GM12878 (cell line): ENCODE data around the gene SPTBN2. TPM values are rescaled to one million over a fixed set of nuclear protein-coding genes. Genes with fewer than 3 reads are reported as not detected.

Experiments
- ATAC-seq: fragments of 200-7000 bp; cut with Tn5 transposase; 3 replicates; pipeline ENCODE4 v1.9.1; 2020; ENCODE audit warnings: mild to moderate bottlenecking, moderate library complexity
- Bru-seq: library from RNA; stranded (reverse); fragments of 400-500 nt; gene quantifications from one replicate; lab custom pipeline; 2021; lab: Mats Ljungman, UMichigan
- BruChase-seq, 2 experiments: library from RNA; stranded (reverse); fragments of 400-500 nt; gene quantifications; one replicate each; lab custom pipeline; 2021; lab: Mats Ljungman, UMichigan
- BruUV-seq: library from RNA; stranded (reverse); fragments of 400-500 nt; replicated peaks from 2 replicates; lab custom pipeline; 2021; lab: Mats Ljungman, UMichigan
- CTCF ChIA-PET: fragments of 300-600 bp; sonication (Branson Sonifier 250); formaldehyde crosslinking; extraction: SDS; loops from one replicate; lab custom pipeline; 2021; ENCODE audit warnings: inconsistent platforms; lab: Yijun Ruan, JAX
- POLR2A ChIA-PET: fragments of 350-600 bp; formaldehyde crosslinking; extraction: SDS; loops from one replicate; lab custom pipeline; 2021; ENCODE audit warnings: inconsistent platforms; lab: Charles Lee
- RAD21 ChIA-PET: fragments of 300-600 bp; sonication (Branson Sonifier 250); formaldehyde crosslinking; loops from one replicate; lab custom pipeline; 2023; ENCODE audit warnings: antibody characterized with exemption; ENCODE audit not compliant: unreplicated experiment; lab: Charles Lee
- SMC1A ChIA-PET: fragments of 300-600 bp; sonication (Branson Sonifier 250); formaldehyde crosslinking; loops from one replicate; lab custom pipeline; 2023; ENCODE audit not compliant: unreplicated experiment, uncharacterized antibody; lab: Charles Lee
- DNase-seq: peaks from one replicate; pipeline ENCODE4 v3.0.0-alpha.2; 2011; ENCODE audit warnings: low read depth, low spot score
- FAIRE-seq: peaks from 3 replicates; lab custom pipeline; 2011; peaks lifted over from hg19 to GRCh38; lab: Jason Lieb, UNC
- H2AFZ ChIP-seq: 2 replicates; pipeline ENCODE4 v1.6.0; 2011; ENCODE audit warnings: low read depth, low read length, control low read depth; ENCODE audit not compliant: control insufficient read depth
- H3K27ac ChIP-seq: 2 replicates; pipeline ENCODE4 v1.5.1; 2011; ENCODE audit warnings: control low read depth; ENCODE audit not compliant: control insufficient read depth, insufficient read depth
- H3K27me3 ChIP-seq, 2 experiments: replicated peaks in 1 of 2; 2 replicates each; pipeline versions ENCODE4 v1.6.0 to v1.6.1; 2011; ENCODE audit warnings: low read length in 1 of 2; ENCODE audit not compliant: control insufficient read depth in 2 of 2, insufficient read depth in 2 of 2
- H3K36me3 ChIP-seq, 2 experiments: 2 replicates each; pipeline ENCODE4 v1.5.1; 2011; ENCODE audit warnings: low read length in 1 of 2; ENCODE audit not compliant: control insufficient read depth in 2 of 2, insufficient read depth in 2 of 2
- H3K4me1 ChIP-seq: 2 replicates; pipeline ENCODE4 v1.6.1; 2011; ENCODE audit warnings: mild to moderate bottlenecking, low read length, moderate library complexity, mixed read lengths; ENCODE audit not compliant: control insufficient read depth, insufficient read depth
- H3K4me2 ChIP-seq: 2 replicates; pipeline ENCODE4 v1.6.0; 2011; ENCODE audit warnings: control low read depth; ENCODE audit not compliant: control insufficient read depth, insufficient read depth
- H3K4me3 ChIP-seq: fragments of 200-600 bp; sonication (generic); 2 replicates; pipeline ENCODE4 v1.5.1; 2016
- H3K79me2 ChIP-seq: 2 replicates; pipeline ENCODE4 v1.6.0; 2011; ENCODE audit warnings: low read length; ENCODE audit not compliant: control insufficient read depth, insufficient read depth
- H3K9ac ChIP-seq: 2 replicates; pipeline ENCODE4 v1.8.0; 2011; ENCODE audit warnings: low read length, control low read depth, mixed read lengths; ENCODE audit not compliant: control insufficient read depth, insufficient read depth
- H3K9me3 ChIP-seq: replicated peaks from 3 replicates; pipeline ENCODE4 v1.5.1; 2011; ENCODE audit warnings: mild to moderate bottlenecking, low read length; ENCODE audit not compliant: control insufficient read depth, insufficient read depth
- H4K20me1 ChIP-seq: 2 replicates; pipeline ENCODE4 v1.6.0; 2011; ENCODE audit not compliant: control insufficient read depth, insufficient read depth
- DPF2 ChIP-seq: fragments of 450-650 bp; IDR thresholded peaks from 2 replicates; pipeline ENCODE4 v1.6.1; 2017; ENCODE audit warnings: mild to moderate bottlenecking
- EP300 ChIP-seq, 2 experiments: fragments of 150-350 bp in 1 of 2; IDR thresholded peaks; 2 replicates each; pipeline ENCODE4 v1.6.1; 2011 to 2012; ENCODE audit warnings: low read depth in 2 of 2, low read length in 2 of 2, borderline replicate concordance in 1 of 2, improper control_type of control experiment in 1 of 2, inconsistent platforms in 1 of 2; ENCODE audit not compliant: control insufficient read depth in 1 of 2
- LARP7 ChIP-seq: fragments of 450-650 bp; IDR thresholded peaks from 2 replicates; pipeline ENCODE4 v1.6.1; 2017; ENCODE audit warnings: mild to moderate bottlenecking
- NBN ChIP-seq: fragments of 450-650 bp; IDR thresholded peaks from 2 replicates; pipeline ENCODE4 v1.6.1; 2016
- POLR2AphosphoS5 ChIP-seq: IDR thresholded peaks from 2 replicates; pipeline ENCODE4 v1.6.1; 2011; ENCODE audit warnings: mild to moderate bottlenecking, low read length, inconsistent platforms
- POU2F2 ChIP-seq: IDR thresholded peaks from 3 replicates; pipeline ENCODE4 v1.6.1; 2011; ENCODE audit warnings: low read depth, mild to moderate bottlenecking, low read length, borderline replicate concordance
- RB1 ChIP-seq: fragments of 450-650 bp; formaldehyde crosslinking; IDR thresholded peaks from 2 replicates; pipeline ENCODE4 v1.6.1; 2017; ENCODE audit warnings: mild to moderate bottlenecking, borderline replicate concordance
- SRF ChIP-seq, 2 experiments: IDR thresholded peaks; 2 replicates each; pipeline ENCODE4 v1.6.1; 2011; ENCODE audit warnings: low read depth in 2 of 2, low read length in 2 of 2, mild to moderate bottlenecking in 1 of 2, moderate library complexity in 1 of 2
- TAF1 ChIP-seq: IDR thresholded peaks from 2 replicates; pipeline ENCODE4 v1.6.1; 2011; ENCODE audit warnings: mild to moderate bottlenecking, low read depth, low read length, borderline replicate concordance
- WGBS: methylation state at CpG from one replicate; pipeline ENCODE4 v1.1.6; 2016; ENCODE audit warnings: low lambda C conversion rate; ENCODE audit not compliant: insufficient replicate concordance, insufficient coverage; ENCODE audit errors: missing lambda C conversion rate; 5-methylcytosine and 5-hydroxymethylcytosine counted together
- in situ Hi-C: fragments of 300-500 bp; cut with MboI; formaldehyde crosslinking; loops from 9 replicates; pipeline ENCODE4 v1.14.3; 2018; ENCODE audit warnings: mixed read lengths
- intact Hi-C: fragments of 100-400 bp; cut with micrococcal nuclease; formaldehyde crosslinking; loops from one replicate; pipeline ENCODE4 v1.14.2; 2022; ENCODE audit not compliant: unreplicated experiment
- long read RNA-seq, 2 experiments: library from polyadenylated mRNA; unstranded; transcript quantifications; one replicate each; pipeline ENCODE4 v2.0.0, GENCODE V29; 2019 to 2020
- polyA minus RNA-seq, 3 experiments: library from RNA; depleted of rRNA, polyadenylated mRNA; stranded (reverse); fragments of >200 nt; gene quantifications; 2 replicates each; pipeline ENCODE4 v1.2.3, GENCODE V29; 2011
- polyA plus RNA-seq, 11 experiments: library from polyadenylated mRNA; depleted of rRNA in 4 of 11; unstranded in 6 of 11; stranded (reverse) in 5 of 11; fragments of >200 nt; fragmentation: Nextera tagmentation in 4 of 11; fragmentation: Illumina TruSeq in 1 of 11; extraction: Ambion mirVana in 4 of 11; extraction: Trizol in 1 of 11; gene quantifications; 1 replicate in 1 of 11; 2 replicates in 10 of 11; pipeline versions ENCODE4 v1.2.1 to v1.2.3, GENCODE V29; 2011 to 2016; ENCODE audit warnings: inconsistent platforms in 2 of 11, missing spikeins in 2 of 11, low read depth in 1 of 11
- total RNA-seq, 4 experiments: library from RNA; depleted of rRNA in 3 of 4; stranded (reverse); fragments of >200 nt in 3 of 4; fragmentation: Illumina TruSeq in 1 of 4; extraction: Trizol in 1 of 4; gene quantifications; 2 replicates each; pipeline versions ENCODE4 v1.2.1 to v1.2.3, GENCODE V29; 2013 to 2021
- TF ChIP-seq, protein P1 (sequence below): IDR thresholded peaks from 2 replicates; pipeline ENCODE4 v1.6.1; 2011; ENCODE audit warnings: borderline replicate concordance, low read depth, mild to moderate bottlenecking, moderate library complexity, mixed read lengths, low read length; ENCODE audit not compliant: insufficient read depth; ENCODE audit errors: extremely low read length
- TF ChIP-seq, protein P2 (sequence below): IDR thresholded peaks from 2 replicates; pipeline ENCODE4 v1.6.1; 2012; ENCODE audit warnings: low read depth, low read length, improper control_type of control experiment
- TF ChIP-seq, protein P3 (sequence below): fragments of 450-650 bp; IDR thresholded peaks from 2 replicates; pipeline ENCODE4 v1.6.1; 2017; ENCODE audit warnings: mild to moderate bottlenecking, moderate library complexity

SPTBN2 gene
- 0.51 and 0.61 TPM in 2 replicates for total RNA-seq (2013; cell fraction: nucleolus; rRNA removed)
- total RNA-seq (2014; rRNA removed) (0.87 and 1.0 TPM in 2 replicates), total RNA-seq (2014; rRNA removed; fragmentation: Illumina TruSeq; extraction: Trizol) (0.37 and 0.40 TPM in 2 replicates), total RNA-seq (2021) (0.69 and 0.98 TPM in 2 replicates), polyA plus RNA-seq (2011; rRNA removed) (not detected in 2 replicates), polyA plus RNA-seq (2014; fragmentation: Illumina TruSeq; extraction: Trizol) (0.10 and 0.38 TPM in 2 replicates), polyA plus RNA-seq (2014; fragmentation: Nextera tagmentation; extraction: Ambion mirVana) (not detected), polyA plus RNA-seq (2014; rRNA removed) (0.74 and 0.77 TPM in 2 replicates), polyA plus RNA-seq (2016; fragmentation: Nextera tagmentation; extraction: Ambion mirVana) (not detected), polyA minus RNA-seq (2011; rRNA and poly(A)+ RNA removed) (0.05 and 0.22 TPM in 2 replicates), Bru-seq, nascent RNA (percentile 12 among the genes with signal in this experiment), BruChase-seq, experiment 1, labeled RNA remaining after a 6-hour chase (percentile 12 among the genes with signal in this experiment), BruChase-seq, experiment 2, labeled RNA remaining after a 2-hour chase (percentile 14 among the genes with signal in this experiment)
- polyA plus RNA-seq (2011; ENCODE audit: low read depth): 1.1 TPM
- polyA plus RNA-seq (2011; cell fraction: cytosol; rRNA removed): under 0.01 and 0.03 TPM in 2 replicates
- polyA plus RNA-seq (2011; cell fraction: nucleus; rRNA removed): 0.10 and 0.18 TPM in 2 replicates
- 0.47 and 0.63 TPM in 2 replicates for polyA plus RNA-seq (2012)
- 1.3 and 1.5 TPM in 2 replicates for polyA minus RNA-seq (2011; cell fraction: cytosol; rRNA and poly(A)+ RNA removed)
- polyA minus RNA-seq (2011; cell fraction: nucleus; rRNA and poly(A)+ RNA removed): 0.12 and 0.67 TPM in 2 replicates
- long read RNA-seq, experiment 1: 0 reads
- long read RNA-seq, experiment 2: 0 reads

DNA sequence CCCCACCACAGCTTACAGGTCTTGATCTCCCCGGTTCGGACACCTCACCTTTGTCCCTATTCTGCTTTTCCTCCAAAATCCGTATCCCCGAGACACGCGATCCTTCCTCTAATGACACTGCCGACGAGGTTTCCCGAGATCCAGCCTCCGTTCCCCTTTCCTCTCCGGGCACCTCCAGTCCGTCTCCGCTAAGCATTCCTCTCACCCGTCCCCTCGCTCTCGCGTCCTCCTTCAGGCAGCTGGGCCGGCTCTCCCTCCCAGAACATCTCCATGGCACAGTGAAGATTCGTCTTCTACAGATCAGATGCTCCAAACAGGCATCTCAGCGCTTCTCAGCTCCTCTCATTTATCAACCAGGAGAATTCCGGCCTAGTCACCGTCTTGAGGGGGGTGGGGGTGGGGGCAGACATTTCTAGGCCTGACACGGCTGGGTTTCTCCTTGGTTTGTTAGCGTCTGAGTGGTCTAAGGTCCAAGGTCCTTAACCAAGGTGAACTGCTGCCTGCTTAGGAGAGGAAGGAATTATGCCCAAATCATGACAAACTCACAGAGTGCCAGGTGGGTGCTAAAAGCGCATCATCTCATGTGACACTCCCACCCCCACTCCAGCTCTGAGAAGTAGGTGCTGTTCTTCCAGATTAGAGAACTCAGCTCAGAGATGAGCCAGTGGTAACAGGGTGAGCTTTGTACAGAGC lies at the start of gene SPTBN2:
SPTBN2 (minus strand) TSS at position 524 of the 693 bp plus-strand sequence. CDS start 7,976 bp downstream, outside the sequence.
- intact Hi-C loops: no loop called here
- ChIA-PET POLR2A (interaction anchor here (0.6 kb wide), 1 partner anchor 238 kb away, joined by 3 read pairs; no protein-coding TSS in a partner anchor), CTCF (interaction anchor here (0.6 to 0.8 kb wide), 2 partner anchors 29 to 35 kb away, joined by 3 to 4 read pairs; no protein-coding TSS in a partner anchor), SMC1A (interaction anchor here (0.5 to 1.2 kb wide), 2 partner anchors 9 to 474 kb away, joined by 3 to 4 read pairs; no protein-coding TSS in a partner anchor), RAD21 (no interaction called here)
- peak within 1 kb of the TSS; percentile 44 for H2AFZ ChIP-seq
- H4K20me1 ChIP-seq: no peaks in the 10 kb centered on the region
- ATAC-seq (no peak), DNase-seq (no peak), FAIRE-seq (no peak)
- H3K27me3 ChIP-seq: peaks cover 17 to 21% of the 10 kb centered on the region in 2 experiments
- H3K36me3 ChIP-seq: no peaks in the 10 kb centered on the region
- WGBS: 47% methylated on average over 23 of the region's 25 CpGs
- H3K9ac ChIP-seq: no peak within 1 kb of the TSS
- in situ Hi-C loops: no loop called here
- no TSS peak for BruUV-seq
- no peaks in the 10 kb centered on the region for H3K9me3 ChIP-seq
- peak within 1 kb of the TSS; percentile 72 for H3K4me2 ChIP-seq
- H3K27ac ChIP-seq: no peak within 1 kb of the TSS
- H3K4me3 ChIP-seq: no peak within 1 kb of the TSS; the same call in 1 of the 2 replicates
- H3K79me2 ChIP-seq: no peaks in the 10 kb centered on the region
- no peaks in the 10 kb centered on the region for H3K4me1 ChIP-seq
- TF ChIP-seq EP300 (IDR thresholded peaks at IDR 0.05; ENCODE audit: borderline replicate concordance in 1 of 2, control insufficient read depth in 1 of 2, low read depth in 2 of 2, low read length in 2 of 2) (no peak), POLR2AphosphoS5 (no peak), RB1 (no peak), POU2F2 (no peak), NBN (no peak), DPF2 (no peak), SRF (IDR thresholded peaks at IDR 0.05; ENCODE audit: low read depth in 2 of 2, low read length in 2 of 2) (no peak), LARP7 (no peak), TAF1 (no peak)
- TF ChIP-seq, protein P1, sequence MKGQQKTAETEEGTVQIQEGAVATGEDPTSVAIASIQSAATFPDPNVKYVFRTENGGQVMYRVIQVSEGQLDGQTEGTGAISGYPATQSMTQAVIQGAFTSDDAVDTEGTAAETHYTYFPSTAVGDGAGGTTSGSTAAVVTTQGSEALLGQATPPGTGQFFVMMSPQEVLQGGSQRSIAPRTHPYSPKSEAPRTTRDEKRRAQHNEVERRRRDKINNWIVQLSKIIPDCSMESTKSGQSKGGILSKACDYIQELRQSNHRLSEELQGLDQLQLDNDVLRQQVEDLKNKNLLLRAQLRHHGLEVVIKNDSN: no peak
- TF ChIP-seq, protein P2, sequence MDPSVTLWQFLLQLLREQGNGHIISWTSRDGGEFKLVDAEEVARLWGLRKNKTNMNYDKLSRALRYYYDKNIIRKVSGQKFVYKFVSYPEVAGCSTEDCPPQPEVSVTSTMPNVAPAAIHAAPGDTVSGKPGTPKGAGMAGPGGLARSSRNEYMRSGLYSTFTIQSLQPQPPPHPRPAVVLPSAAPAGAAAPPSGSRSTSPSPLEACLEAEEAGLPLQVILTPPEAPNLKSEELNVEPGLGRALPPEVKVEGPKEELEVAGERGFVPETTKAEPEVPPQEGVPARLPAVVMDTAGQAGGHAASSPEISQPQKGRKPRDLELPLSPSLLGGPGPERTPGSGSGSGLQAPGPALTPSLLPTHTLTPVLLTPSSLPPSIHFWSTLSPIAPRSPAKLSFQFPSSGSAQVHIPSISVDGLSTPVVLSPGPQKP: no peak
- TF ChIP-seq, protein P3, sequence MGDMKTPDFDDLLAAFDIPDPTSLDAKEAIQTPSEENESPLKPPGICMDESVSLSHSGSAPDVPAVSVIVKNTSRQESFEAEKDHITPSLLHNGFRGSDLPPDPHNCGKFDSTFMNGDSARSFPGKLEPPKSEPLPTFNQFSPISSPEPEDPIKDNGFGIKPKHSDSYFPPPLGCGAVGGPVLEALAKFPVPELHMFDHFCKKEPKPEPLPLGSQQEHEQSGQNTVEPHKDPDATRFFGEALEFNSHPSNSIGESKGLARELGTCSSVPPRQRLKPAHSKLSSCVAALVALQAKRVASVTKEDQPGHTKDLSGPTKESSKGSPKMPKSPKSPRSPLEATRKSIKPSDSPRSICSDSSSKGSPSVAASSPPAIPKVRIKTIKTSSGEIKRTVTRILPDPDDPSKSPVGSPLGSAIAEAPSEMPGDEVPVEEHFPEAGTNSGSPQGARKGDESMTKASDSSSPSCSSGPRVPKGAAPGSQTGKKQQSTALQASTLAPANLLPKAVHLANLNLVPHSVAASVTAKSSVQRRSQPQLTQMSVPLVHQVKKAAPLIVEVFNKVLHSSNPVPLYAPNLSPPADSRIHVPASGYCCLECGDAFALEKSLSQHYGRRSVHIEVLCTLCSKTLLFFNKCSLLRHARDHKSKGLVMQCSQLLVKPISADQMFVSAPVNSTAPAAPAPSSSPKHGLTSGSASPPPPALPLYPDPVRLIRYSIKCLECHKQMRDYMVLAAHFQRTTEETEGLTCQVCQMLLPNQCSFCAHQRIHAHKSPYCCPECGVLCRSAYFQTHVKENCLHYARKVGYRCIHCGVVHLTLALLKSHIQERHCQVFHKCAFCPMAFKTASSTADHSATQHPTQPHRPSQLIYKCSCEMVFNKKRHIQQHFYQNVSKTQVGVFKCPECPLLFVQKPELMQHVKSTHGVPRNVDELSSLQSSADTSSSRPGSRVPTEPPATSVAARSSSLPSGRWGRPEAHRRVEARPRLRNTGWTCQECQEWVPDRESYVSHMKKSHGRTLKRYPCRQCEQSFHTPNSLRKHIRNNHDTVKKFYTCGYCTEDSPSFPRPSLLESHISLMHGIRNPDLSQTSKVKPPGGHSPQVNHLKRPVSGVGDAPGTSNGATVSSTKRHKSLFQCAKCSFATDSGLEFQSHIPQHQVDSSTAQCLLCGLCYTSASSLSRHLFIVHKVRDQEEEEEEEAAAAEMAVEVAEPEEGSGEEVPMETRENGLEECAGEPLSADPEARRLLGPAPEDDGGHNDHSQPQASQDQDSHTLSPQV: no peak
